NCI-H2196 (cell line): Measurements from ENCODE around the gene SPDYC.
"Not testable (repeated sequence)": the region's sequence is repeated elsewhere in the genome, so short reads cannot be mapped to it uniquely, and the experiment has no call there.

Source experiments
- DNase-seq: peaks from one replicate; lab custom pipeline; 2025; ENCODE audit not compliant: unreplicated experiment; lab: John Stamatoyannopoulos, UW

The SPDYC gene

DNA sequence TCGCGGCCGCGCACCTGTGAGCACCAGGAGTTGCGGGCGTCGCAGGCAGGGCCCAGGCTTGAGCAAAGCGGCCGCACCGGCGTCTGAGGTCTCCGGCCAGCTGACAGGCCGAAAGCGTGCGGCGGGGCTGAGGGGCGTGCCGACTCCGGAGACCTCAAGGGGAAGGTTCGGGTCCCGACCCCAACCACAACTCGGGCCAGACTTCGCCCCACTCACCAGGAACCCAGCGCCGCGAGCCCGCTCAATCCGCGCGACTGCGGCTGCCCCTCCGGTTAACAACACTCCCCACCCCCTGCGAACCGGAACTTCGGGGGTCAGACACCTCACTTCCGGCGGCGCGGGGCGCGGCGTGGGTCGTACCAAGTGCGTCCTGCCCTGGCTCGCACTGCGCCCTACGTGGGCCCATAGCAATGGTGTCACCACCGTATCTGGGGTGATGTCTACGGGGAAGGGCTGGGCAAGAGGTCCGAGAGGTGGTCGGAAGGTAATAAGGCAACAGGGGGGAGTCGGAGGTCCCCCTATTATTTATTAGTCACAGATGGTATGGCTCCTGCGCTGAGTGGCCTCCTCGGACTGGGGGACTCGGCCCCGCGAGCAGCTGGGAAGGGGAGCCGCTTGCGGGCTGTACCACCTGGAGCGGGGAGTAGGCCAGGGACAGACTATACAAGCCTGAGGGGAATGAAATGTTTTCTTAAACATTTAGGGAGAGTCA, 35.6 kb upstream of the SPDYC start, which contains the start of gene SYVN1:
Gene SYVN1 (minus strand): TSS at position 280 of the 712 bp plus-strand sequence. CDS start 918 bp downstream, outside the sequence.
- DNase-seq: peak; percentile 92

DNA sequence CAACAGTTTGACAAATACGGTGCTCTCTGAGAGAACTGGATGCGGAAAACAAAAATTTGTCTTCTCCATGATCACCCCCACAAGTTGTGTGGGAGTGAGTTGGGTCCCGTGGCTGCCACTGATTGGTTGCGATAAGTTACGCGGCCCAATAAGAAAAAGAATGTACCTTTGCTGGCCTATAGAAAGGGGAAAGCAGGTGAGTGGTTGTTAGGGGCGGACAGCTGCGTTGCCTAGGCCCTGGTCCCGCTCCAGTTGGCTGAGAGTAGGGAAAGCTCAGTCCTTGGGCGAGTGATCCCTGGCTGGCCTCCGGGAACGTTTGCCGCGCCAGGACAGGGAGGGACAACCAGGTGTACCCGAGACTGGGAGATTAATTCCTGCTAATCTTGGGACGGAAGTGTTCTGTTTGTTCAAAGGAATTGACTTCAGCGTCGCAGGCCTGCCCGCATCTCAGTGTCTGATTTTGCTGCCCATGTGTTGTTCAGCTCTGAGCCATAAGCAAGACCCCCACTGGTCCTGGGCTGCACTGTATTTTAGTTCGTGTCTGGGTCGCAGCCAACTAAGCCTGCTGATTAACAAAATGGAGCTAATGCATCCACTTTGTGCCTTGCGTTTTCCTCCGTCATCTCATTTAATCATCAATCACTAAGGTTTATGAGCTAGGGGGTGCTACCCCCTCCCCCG, 34.9 kb upstream of the SPDYC start:
- peak; percentile 97 for DNase-seq

DNA sequence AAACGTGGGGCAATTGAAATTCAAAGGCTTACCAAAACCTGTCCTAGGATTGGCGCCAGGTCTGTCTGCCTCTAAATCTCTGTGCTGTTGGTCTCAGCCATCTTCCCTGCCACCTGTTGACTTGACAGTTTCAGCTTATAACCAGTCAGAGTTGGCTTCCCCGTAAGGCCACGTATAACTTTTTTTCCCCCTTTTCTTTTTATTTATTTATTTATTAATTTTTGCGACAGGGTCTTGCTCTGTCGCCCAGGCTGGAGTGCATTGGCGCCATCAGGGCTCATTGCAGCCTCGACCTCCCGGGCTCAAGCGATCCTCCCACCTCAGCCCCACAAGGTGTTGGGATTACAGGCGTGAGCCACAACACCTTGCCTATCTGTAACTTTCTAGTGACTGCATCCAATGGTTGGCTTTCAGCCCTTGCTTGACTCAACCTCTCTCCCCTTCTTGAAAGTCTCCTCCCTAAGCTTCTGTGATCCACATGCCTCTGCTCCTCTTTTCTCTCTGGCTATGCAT, 34.3 kb upstream of the SPDYC start:
- no peak for DNase-seq

DNA sequence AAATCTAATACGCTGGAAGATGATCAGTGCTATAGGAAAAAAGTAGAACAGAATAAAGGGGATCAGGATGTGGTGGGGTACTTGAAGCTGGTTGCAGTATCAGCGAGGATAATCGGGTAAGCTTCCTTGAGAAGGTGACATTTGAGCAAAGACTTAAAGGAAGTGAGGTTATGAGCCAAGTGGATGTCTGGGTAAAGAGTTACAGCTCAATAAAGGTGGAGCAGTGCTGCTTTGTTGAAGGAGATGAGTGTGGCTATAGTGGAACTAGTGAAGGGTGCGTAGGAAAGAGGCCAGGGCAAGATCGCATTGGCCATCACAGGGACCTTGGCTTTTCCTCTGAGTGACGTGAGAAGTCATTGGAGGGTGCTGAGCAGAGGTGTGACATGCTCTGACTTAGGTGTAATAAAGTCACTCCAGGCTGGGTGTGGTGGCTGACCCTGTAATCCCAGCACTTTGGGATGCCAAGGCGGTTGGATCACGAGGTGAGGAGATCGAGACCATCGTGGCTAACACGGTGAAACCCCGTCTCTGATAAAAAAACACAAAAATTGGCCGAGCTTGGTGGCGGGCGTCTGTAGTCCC, 33.4 kb upstream of the SPDYC start:
- no peak for DNase-seq

DNA sequence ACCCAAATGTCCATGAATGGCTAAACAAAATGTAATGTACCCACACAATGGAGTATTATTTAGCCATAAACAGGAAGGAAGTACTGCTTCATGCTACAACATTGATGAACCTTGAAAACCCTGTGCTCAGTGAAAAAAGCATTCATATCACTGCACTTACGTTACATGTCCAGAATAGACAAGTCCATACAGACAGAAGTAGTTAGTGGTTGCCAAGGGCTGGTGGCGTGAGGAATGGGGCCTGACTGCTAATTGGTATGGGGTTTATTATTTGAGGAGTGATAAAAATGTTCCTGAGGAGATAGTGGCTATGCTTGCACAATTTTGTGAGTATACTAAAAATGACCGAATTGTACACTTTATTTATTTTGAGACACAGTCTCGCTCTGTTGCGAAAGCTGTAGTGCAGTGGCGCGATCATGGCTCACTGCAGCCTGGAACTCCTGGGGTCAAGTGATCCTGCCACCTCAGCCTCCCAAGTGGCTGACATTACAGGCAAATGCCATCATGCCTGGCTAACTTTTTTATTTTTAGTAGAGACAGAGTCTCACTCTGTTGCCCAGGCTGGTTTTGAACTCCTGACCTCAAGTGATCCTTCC, 28.0 kb upstream of the SPDYC start:
- no peak for DNase-seq

DNA sequence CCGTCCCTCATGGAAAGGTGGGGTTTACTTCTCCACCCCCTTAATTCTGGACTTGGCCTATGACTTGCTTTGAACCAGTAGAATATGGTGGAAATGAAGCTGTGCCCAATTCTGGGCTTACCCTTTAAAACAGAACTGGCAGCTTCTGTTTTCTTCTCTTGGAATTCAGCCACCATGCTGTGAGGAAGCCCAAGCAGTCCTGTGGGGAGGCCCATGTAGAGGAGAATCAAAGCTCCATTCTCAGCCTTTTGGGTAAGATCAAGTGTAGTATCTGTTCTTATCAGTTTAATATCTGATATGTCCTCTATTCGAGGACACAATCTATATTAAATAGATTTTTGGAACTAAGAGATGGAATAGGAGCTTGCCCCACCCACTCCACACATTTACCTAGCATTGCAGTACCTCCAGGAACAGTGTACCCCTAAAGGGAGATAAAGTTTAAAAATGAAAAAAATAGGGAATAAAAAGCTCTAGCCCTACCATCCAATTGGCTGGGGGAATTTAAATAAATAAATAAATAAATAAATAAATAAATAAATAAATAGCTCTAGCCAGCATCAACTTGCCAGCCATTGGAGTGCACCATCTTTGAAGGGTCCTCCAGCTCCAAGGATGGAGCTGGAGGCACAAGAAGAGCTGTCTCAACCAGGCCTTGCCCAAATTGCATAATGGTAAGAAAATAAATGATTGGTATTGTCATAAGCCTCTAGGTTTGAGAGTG, 22.5 kb upstream of the SPDYC start:
- DNase-seq: no peak

DNA sequence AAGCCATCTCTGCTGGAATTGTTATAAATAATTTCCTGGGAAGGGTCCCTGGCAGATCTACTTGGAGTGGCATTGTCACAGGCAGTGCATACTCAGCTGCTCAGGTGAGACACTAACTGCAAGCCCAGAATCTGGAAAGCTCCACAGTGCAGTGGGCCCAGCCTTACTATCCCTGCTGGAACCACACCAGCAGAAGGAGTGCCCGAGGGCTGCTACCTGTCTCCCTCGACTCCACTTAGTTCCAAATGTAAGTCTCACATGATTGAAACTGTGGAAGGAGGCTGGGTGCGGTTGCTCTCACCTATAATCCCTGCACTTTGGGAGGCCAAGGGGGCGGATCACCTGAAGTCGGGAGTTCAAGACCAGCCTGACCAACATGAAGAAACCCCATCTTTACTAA, 21.4 kb upstream of the SPDYC start:
- DNase-seq: no peak

DNA sequence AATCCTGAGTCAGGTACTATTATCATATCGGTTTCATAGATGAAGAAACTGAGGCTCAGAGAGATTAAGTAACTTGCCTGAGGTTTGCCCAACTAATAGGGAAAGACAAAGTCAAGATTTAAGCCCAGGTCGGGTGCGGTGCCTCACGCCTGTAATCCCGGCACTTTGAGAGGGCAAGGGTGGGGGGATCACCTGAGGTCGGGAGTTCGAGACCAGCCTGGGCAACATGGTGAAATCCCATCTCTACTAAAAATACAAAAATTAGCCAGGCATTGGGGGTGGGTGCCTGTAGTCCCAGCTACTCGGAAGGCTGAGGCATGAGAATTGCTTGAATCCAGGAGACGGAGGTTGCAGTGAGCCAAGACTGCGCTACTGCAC, 19.9 kb upstream of the SPDYC start:
- not testable (repeated sequence) for DNase-seq

DNA sequence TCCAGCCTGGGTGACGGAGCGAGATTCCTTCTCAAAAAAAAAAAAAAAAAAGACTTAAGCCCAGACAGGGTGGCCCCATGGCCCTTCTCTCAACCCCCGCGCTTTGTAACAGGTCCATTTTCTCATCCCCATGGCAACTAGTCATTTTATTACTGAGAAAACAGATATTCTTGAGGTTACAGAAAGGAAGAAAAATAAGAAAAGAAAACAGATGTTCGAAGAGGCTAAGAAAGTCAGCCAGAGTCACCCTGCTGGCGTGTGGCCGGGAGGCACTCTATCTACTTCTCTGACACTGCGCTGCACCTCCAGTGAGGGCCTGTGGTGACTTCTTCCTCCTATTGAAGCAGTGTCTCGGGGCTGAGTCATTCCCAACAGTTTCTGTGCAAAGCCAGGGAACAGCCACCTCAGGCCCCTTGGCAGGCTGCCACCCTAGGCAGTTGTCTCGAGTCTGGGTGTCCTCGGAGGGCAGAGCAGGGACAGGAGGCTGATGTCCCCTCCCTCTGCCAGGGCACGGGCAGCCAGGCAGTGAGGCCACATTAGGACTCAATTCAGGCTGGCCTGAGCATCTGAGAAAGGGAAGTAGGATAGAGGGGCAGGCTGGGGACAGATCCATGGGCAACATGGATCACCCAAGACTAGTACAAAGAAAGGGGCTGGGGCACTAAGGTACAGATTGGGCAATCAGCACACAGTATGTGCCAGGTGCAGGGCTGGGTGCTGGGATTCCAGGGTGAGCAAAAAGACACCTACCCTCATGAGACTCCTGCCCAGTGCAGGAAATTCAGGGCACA, 19.3 kb upstream of the SPDYC start:
- DNase-seq: peak; percentile 94

DNA sequence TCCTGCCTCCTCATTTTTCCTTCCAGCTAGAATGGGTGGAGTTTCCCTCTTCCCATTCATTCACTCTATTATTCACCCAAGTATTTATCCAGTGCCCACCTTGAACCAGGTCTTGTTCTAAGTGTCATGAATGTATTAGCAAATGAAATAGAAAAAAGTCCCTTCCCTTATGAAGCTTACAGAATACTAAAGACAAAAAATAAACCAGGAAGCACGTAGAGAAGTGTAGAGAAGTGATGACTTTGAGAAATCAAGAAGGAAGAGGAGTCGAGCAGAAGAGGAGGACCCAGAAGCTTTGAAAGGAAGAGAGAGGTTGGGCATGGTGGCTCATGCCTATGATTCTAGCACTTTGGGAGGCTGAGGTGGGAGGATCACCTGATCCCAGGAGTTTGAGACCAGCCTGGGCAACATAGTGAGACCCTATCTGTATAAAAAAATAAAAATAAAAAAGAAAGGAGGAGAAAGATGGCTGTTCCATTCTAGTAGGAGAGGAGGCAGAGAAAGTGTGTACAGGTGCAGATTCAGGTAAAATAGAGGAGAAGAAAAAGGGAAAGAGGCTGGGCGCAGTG, 18.6 kb upstream of the SPDYC start:
- no peak for DNase-seq

DNA sequence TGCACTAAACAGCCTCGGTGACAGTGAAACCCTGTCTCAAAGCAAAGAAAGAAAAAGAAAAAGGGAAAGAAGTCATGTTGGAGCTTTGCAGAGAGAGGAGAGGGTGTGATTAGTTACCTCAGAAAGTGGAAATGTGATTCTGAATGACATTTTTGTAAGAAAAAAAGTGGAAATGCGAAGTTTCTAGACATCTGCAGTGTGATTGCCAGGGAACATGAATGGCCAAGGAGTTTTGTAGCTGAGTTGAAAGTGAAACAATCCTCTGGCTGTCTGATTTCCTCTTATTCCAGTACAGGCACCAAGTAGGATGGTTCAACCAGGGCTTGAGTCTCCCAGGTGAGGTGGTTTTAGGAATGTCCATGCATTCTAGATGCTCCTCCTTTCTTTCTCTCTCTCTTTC, 17.9 kb upstream of the SPDYC start:
- no peak for DNase-seq

DNA sequence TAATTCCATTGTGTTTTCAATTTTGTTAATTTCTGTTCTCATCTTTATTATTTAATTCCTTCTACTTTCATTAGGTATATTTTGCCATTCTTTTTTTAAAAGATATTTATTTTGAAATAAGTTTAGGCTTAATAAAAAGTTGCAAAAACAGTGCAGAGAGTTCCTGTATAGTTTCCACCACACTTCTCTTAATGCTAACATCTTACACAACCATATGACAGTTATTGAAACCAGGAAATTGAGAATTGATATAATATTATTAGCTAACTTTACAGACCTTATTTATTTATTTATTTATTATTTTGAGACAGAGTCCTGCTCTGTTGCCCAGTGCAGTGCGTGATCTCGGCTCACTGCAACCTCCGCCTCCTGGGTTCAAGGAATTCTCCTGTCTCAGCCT, 13.8 kb upstream of the SPDYC start:
- DNase-seq: no peak

DNA sequence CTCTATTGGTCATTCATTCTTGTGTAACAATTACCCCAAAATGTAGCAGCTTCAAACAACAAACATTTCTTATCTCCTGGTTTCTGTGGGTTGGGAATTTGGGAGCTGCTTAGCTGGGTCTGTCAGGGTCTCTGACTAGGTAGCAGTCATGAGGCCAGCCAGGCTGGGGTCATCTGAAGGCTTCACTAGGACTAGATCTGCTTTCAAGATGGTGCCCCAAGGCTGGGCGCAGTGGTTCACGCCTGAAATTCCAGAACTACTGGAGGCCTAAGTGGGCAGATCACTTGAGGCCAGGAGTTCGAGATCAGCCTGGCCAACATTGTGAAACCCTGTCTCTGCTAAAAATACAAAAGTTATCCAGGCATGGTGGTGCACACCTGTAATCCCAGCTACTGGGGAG, 13.1 kb upstream of the SPDYC start:
- no peak for DNase-seq

DNA sequence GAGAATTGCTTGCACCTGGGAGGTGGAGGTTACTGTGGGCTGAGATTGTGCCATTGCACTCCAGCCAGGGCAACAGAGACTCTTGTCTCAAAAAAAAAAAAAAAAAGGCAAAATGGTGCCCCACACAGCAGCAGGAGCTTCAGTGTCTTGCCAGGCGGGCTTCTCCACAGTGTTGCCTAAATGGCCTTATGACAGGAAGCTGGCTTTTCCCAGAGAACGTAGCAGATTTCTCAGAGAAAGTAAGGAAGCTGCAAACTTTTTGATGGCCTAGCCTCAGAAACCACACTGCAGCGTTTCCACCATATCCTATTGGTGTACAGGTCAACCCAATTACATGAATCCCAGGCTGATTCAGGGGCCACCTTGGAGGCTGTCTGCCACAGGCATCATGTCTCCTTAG, 12.7 kb upstream of the SPDYC start:
- DNase-seq: no peak

DNA sequence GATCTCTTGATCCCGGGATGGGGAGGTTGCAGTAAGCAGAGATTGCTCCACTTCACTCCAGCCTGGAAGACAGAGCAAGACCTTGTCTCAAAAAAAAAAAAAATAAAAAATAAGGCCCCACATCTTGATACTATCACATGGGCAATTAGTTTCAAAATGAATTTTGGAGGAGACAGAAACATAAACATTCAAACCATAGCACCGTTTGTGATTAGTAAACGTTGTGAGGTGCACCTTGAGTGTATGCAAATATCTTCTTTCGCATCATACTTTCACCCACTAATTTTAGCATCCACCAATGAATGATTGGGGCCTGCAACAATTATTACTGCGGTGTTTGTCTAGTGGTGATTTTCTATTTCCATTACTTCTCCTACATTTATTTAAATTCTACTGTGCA, 11.0 kb upstream of the SPDYC start:
- no peak for DNase-seq

DNA sequence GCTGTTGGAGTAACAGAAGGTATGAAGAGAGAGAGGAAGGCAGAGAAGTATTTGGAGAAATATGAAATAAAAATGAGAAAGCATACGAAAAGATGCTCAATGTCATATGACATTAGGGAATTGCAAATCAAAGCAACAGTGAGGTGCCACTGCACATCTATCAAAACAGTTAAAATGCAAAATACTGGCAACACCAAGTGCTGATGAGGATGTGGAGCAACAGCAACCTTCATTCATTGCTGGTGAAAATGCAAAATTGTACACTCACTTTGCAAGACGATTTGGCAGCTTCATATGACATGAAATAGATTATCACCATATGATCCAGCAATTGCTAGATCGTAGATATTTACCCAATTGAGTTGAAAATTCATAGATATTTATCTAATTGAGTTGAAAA, 9.4 kb upstream of the SPDYC start:
- no peak for DNase-seq

DNA sequence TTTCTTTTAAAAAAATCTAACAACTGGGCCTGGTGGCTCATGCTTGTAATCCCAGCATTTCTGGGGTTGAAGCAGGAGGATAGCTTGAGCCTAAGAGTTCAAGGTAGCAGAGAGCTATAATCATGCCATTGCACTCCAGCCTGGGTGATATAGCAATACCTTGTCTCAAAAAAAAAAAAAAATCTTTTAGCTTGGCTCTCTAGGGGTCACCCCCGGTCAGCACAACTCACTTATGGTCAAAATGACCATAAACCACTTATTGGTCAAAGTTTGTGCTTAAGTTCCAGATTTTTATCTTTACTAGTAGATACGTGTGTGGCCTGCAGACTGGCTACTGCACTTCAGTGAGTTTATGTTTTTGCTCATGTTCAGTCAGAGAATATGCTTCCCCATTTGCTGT, 6.3 kb upstream of the SPDYC start:
- no peak for DNase-seq

DNA sequence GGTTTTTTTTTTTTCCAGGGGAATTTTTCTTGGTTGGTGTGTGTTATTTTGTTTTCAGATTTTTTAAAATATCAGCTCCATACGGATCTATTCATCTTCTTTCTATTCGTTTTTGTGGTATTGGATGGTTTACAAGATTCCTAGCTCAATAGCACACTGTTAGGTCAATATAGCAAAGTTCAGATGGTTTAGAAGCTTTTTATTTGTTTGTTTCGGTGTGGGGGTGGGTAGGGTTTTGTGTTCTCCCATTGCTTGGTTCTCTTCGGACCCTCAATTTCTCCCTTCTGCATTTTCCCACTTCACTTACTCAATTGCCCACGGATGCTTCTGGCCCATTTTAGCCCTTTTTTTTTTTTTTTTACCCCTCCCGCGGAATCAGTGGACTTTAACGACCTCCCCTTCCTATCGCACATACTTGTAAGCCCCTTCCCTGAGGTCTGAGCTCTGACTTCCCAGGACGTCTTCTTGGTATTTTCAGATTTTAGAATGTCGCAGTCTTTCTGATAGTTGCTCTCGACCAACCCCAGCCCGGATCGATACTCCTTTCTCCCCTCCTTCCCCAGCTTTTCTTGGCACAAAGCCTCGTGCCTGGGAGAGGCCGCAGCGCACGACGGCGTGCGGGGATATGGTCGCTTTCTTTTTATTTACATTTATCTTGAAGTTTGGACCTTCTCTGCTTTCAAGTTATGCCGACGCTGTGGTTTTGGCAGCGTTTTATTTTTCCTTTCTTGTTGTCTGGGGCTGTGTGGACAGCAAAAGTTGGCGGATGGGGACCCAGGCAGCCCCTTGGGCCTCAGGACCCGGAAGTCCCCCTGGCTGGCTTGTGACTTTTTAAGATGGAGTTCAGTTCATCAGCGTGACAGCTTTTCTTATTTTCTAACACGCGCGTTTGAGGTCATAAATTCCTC, 4.4 kb upstream of the SPDYC start:
- DNase-seq: no peak

DNA sequence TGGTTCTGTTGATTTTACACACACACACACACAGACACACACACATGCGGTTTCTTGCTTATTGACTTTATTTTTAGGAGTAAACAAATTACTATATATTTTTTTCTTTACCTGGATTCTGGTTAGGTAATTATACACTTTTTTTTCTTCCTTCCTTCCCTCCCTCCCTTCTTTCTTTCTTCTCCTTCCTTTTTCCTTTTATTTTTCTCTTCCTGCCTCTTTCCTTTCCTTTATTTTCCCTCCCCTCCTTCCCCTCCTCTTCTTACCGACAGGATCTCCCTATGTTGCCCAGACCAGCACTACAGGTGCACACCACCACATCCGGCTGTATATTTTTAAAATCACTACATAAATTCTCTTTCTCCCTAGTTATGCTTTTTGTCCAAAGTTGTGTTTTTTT, 3.1 kb upstream of the SPDYC start:
- DNase-seq: no peak
